ENCODE results near the gene SMIM45. TPM values are rescaled to one million over a fixed set of nuclear protein-coding genes. Genes with fewer than 3 reads are reported as not detected.

Gene SMIM45

GRCh38 chr22:41996826-41997225 lies 44.9 kb downstream of the SMIM45 start:
- DNase-seq = no peak
- H3K36me3 Mint-ChIP-seq (ENCODE audit: low read depth) = no peaks in the 10 kb centered on the region
- peaks cover 9% of the 10 kb centered on the region for H3K4me1 Mint-ChIP-seq
- H3K27me3 Mint-ChIP-seq = no peaks in the 10 kb centered on the region
- no peak for ATAC-seq
- H3K4me3 Mint-ChIP-seq = no peak overlapping the region
- H3K9me3 ChIP-seq (ENCODE audit: control insufficient read depth, low read length, poor library complexity, severe bottlenecking) = no peaks in the 10 kb centered on the region
- no peak overlapping the region for H3K27ac Mint-ChIP-seq

- Mint-ChIP-seq H3K27me3 (no peaks in the 10 kb centered on the region), H3K36me3 (ENCODE audit: low read depth) (peaks cover under 1% of the 10 kb centered on the region), H3K27ac (peak within 1 kb of the TSS; percentile 1), H3K4me1 (peaks cover 9% of the 10 kb centered on the region), H3K4me3 (peak within 1 kb of the TSS; percentile 71)
- H3K9me3 ChIP-seq (ENCODE audit: control insufficient read depth, low read length, poor library complexity, severe bottlenecking) = no peaks in the 10 kb centered on the region
- peak; percentile 98 for ATAC-seq
- DNase-seq = peak; percentile 80 to 84 (median 82)
Measured at GRCh38 chr22:41998361-41999261, 46.7 kb downstream of the SMIM45 start, which contains the start of gene WBP2NL. Gene WBP2NL, plus strand, starts transcription at chr22:41998788. Its CDS starts 31 bp downstream, at chr22:41998819.

GRCh38 chr22:42000466-42000865 lies 48.5 kb downstream of the SMIM45 start:
- H3K4me3 Mint-ChIP-seq = no peak overlapping the region
- DNase-seq (no peak), ATAC-seq (no peak)
- H3K27ac Mint-ChIP-seq = no peak overlapping the region
- H3K4me1 Mint-ChIP-seq = peaks cover 9% of the 10 kb centered on the region
- H3K9me3 ChIP-seq (ENCODE audit: control insufficient read depth, low read length, poor library complexity, severe bottlenecking) = no peaks in the 10 kb centered on the region
- H3K36me3 Mint-ChIP-seq (ENCODE audit: low read depth) = peaks cover 2% of the 10 kb centered on the region
- H3K27me3 Mint-ChIP-seq = no peaks in the 10 kb centered on the region

- Mint-ChIP-seq H3K4me1 (peaks cover 7% of the 10 kb centered on the region), H3K4me3 (no peak overlapping the region), H3K27ac (no peak overlapping the region), H3K36me3 (ENCODE audit: low read depth) (peaks cover 2% of the 10 kb centered on the region), H3K27me3 (no peaks in the 10 kb centered on the region)
- no peak for ATAC-seq
- DNase-seq = no peak
- H3K9me3 ChIP-seq (ENCODE audit: control insufficient read depth, low read length, poor library complexity, severe bottlenecking) = peaks cover 2% of the 10 kb centered on the region
Measured at GRCh38 chr22:42001121-42001520, 49.2 kb downstream of the SMIM45 start.

GRCh38 chr22:42001706-42002105 lies 49.8 kb downstream of the SMIM45 start:
- H3K9me3 ChIP-seq (ENCODE audit: control insufficient read depth, low read length, poor library complexity, severe bottlenecking) = peaks cover 2% of the 10 kb centered on the region
- DNase-seq (no peak), ATAC-seq (no peak)
- Mint-ChIP-seq H3K36me3 (ENCODE audit: low read depth) (peaks cover 2% of the 10 kb centered on the region), H3K27me3 (no peaks in the 10 kb centered on the region), H3K4me1 (peaks cover 7% of the 10 kb centered on the region), H3K4me3 (no peak overlapping the region), H3K27ac (no peak overlapping the region)

- no peak for DNase-seq
- no peak overlapping the region for H3K27ac Mint-ChIP-seq
- ATAC-seq = no peak
- H3K36me3 Mint-ChIP-seq (ENCODE audit: low read depth) = peaks cover 2% of the 10 kb centered on the region
- no peaks in the 10 kb centered on the region for H3K4me1 Mint-ChIP-seq
- H3K9me3 ChIP-seq (ENCODE audit: control insufficient read depth, low read length, poor library complexity, severe bottlenecking) = peaks cover 8% of the 10 kb centered on the region
- no peaks in the 10 kb centered on the region for H3K27me3 Mint-ChIP-seq
- no peak overlapping the region for H3K4me3 Mint-ChIP-seq
Measured at GRCh38 chr22:42007922-42008321, 56.0 kb downstream of the SMIM45 start.

Other genes with a start within 250 kb of the SMIM45 start
- gene CCDC134, start 151.5 kb upstream of the SMIM45 start, total RNA-seq = 10 to 100 TPM; 13.7 to 14.2 TPM
- gene SREBF2, start 119.0 kb upstream of the SMIM45 start, total RNA-seq = 100 to 1,000 TPM; 102 to 106 TPM
- gene SHISA8, start 37.1 kb upstream of the SMIM45 start, total RNA-seq = 1 to 10 TPM in 1 of 2 donors, not detected in 1; 1.6 TPM
- gene TNFRSF13C, start 25.3 kb upstream of the SMIM45 start, total RNA-seq = 10 to 100 TPM; 10.2 to 23.9 TPM
- gene CENPM, start 5.0 kb upstream of the SMIM45 start, total RNA-seq = 10 to 100 TPM; 26.9 to 28.3 TPM
- gene SEPTIN3, start 17.3 kb downstream of the SMIM45 start, total RNA-seq = under 1 TPM in 1 of 2 donors, not detected in 1; 0.42 TPM
- gene WBP2NL, start 46.6 kb downstream of the SMIM45 start, total RNA-seq = 1 to 10 TPM in 1 of 2 donors, under 1 TPM in 1; 0.91 to 1.7 TPM
- 10 to 100 TPM in 1 of 2 donors, 1 to 10 TPM in 1; 9.1 to 10.6 TPM for gene NAGA, start 118.7 kb downstream of the SMIM45 start, total RNA-seq
- 1 to 10 TPM in 1 of 2 donors, under 1 TPM in 1; 0.90 to 2.1 TPM for gene PHETA2, start 122.1 kb downstream of the SMIM45 start, total RNA-seq
- gene SMDT1, start 127.5 kb downstream of the SMIM45 start, total RNA-seq = 10 to 100 TPM; 43.7 to 96.1 TPM
- 10 to 100 TPM; 47.6 to 59.1 TPM for gene NDUFA6, start 138.6 kb downstream of the SMIM45 start, total RNA-seq
- gene CYP2D6, start 178.7 kb downstream of the SMIM45 start, total RNA-seq = 1 to 10 TPM; 5.9 to 9.6 TPM